MM.1S (cell line): Measurements from ENCODE around the gene CYP2J2.
"Not testable (repeated sequence)": the region's sequence is repeated elsewhere in the genome, so short reads cannot be mapped to it uniquely, and the experiment has no call there.

ENCODE experiments used
- CTCF ChIP-seq: fragments of 300-600 bp; sonication (generic); IDR thresholded peaks from 2 replicates; pipeline ENCODE4 v1.5.1; 2016; ENCODE audit warnings: antibody characterized with exemption, low read length, mixed read lengths
- EZH2 ChIP-seq: fragments of 300-600 bp; sonication (generic); optimal IDR thresholded peaks from 2 replicates; pipeline ENCODE3; 2017; ENCODE audit warnings: low read depth, mild to moderate bottlenecking, antibody characterized with exemption, low read length, mixed read lengths
- EZH2phosphoT487 ChIP-seq: fragments of 300-600 bp; sonication (generic); IDR thresholded peaks from 2 replicates; pipeline ENCODE4 v1.6.1; 2018; ENCODE audit warnings: antibody characterized with exemption, low read length

GRCh38 chr1:59855297-59855696, 71.3 kb downstream of the CYP2J2 start:
- not testable (repeated sequence) for TF ChIP-seq CTCF, EZH2, EZH2phosphoT487
